Mucosa of stomach (tissue), 1 donor: Measurements from ENCODE around the gene VPS8.
A peak's percentile ranks its signal among the peaks of the same experiment; 100 is the strongest.

Source experiments
- H3K27me3 ChIP-seq: one replicate; pipeline ENCODE4 v1.7.0; 2013; ENCODE audit warnings: mild to moderate bottlenecking, low read length; ENCODE audit not compliant: control insufficient read depth, insufficient read depth
- H3K36me3 ChIP-seq: one replicate; pipeline ENCODE4 v1.7.0; 2013; ENCODE audit warnings: low read length; ENCODE audit not compliant: control insufficient read depth, insufficient read depth
- H3K4me1 ChIP-seq: one replicate; pipeline ENCODE4 v1.7.0; 2013; ENCODE audit warnings: mild to moderate bottlenecking, low read length; ENCODE audit not compliant: control insufficient read depth, insufficient read depth
- H3K4me3 ChIP-seq: one replicate; pipeline ENCODE4 v1.7.0; 2013; ENCODE audit warnings: low read length
- H3K9ac ChIP-seq: one replicate; pipeline ENCODE4 v1.7.0; 2013; ENCODE audit warnings: mild to moderate bottlenecking, low read length, moderate library complexity
- H3K9me3 ChIP-seq: one replicate; pipeline ENCODE4 v1.7.0; 2013; ENCODE audit warnings: mild to moderate bottlenecking, low read length, moderate library complexity; ENCODE audit not compliant: control insufficient read depth
- donor health status: Pancreatic carcinoma.

VPS8 gene, protein sequence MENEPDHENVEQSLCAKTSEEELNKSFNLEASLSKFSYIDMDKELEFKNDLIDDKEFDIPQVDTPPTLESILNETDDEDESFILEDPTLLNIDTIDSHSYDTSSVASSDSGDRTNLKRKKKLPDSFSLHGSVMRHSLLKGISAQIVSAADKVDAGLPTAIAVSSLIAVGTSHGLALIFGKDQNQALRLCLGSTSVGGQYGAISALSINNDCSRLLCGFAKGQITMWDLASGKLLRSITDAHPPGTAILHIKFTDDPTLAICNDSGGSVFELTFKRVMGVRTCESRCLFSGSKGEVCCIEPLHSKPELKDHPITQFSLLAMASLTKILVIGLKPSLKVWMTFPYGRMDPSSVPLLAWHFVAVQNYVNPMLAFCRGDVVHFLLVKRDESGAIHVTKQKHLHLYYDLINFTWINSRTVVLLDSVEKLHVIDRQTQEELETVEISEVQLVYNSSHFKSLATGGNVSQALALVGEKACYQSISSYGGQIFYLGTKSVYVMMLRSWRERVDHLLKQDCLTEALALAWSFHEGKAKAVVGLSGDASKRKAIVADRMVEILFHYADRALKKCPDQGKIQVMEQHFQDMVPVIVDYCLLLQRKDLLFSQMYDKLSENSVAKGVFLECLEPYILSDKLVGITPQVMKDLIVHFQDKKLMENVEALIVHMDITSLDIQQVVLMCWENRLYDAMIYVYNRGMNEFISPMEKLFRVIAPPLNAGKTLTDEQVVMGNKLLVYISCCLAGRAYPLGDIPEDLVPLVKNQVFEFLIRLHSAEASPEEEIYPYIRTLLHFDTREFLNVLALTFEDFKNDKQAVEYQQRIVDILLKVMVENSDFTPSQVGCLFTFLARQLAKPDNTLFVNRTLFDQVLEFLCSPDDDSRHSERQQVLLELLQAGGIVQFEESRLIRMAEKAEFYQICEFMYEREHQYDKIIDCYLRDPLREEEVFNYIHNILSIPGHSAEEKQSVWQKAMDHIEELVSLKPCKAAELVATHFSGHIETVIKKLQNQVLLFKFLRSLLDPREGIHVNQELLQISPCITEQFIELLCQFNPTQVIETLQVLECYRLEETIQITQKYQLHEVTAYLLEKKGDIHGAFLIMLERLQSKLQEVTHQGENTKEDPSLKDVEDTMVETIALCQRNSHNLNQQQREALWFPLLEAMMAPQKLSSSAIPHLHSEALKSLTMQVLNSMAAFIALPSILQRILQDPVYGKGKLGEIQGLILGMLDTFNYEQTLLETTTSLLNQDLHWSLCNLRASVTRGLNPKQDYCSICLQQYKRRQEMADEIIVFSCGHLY (N-terminal part only)

GRCh38 chr3:184811999-184812661, at the start of gene VPS8:
VPS8 (plus strand) TSS chr3:184812166; CDS start chr3:184824633, 12,467 bp downstream.
- Histone ChIP-seq H3K9ac (peak within 1 kb of the TSS; percentile 88), H3K4me3 (peak within 1 kb of the TSS; percentile 88), H3K4me1 (peaks cover 7% of the 10 kb centered on the region), H3K9me3 (no peaks in the 10 kb centered on the region), H3K27me3 (no peaks in the 10 kb centered on the region), H3K36me3 (no peaks in the 10 kb centered on the region)

DNA sequence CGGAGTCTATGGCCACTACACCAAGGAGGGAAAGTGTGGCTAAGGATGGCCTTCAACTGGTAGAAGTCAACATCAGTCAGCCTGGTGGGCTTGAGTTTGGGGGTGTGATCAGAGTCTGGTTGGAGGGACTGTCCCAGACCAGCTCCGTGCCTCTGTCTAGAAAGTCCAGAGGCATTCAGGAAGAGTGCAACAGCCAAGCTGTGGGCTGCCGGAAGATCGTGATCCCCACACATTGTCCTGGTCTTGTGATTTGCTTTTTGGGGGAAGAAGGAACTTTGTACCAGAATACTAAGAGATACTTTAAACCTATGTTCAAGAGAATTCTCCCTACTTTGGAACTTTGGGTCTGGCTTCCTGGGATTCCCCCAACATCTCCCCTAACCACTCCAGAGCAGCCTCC, 47.8 kb upstream of the VPS8 start:
- Histone ChIP-seq H3K4me1 (peaks cover 23% of the 10 kb centered on the region), H3K4me3 (no peak overlapping the region)

DNA sequence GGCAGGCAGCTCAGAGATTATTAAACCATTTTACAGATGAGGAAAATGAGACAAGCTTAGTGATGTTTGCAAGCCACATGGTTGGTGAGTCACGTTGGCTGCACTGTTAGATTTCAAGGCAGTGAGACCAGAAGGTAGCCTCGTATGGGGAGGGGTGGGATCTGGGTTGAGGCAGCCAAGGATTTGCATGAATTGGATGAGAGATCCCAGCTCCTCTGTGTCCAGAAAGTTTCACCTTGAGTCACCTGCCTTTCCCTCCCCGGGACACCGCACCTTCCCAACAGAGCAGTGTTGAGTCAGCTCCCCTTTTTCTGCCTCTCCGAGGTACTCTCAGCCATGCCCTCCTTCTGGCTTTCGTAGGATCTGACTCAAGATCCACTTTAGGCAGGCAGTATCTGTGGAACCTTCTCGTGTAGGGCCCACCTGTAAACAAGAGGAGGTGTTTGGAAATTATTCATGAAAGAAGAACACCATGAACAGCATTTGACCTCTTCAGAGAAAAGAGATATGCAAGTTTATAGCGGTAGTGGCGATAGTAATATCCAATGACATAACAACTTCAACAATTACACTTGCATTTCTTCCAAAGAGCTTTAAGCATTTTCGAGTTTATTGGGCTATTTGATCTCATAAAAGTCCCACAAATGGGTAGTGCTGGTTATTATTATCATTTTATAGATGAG, 46.8 kb upstream of the VPS8 start:
- Histone ChIP-seq H3K27me3 (no peaks in the 10 kb centered on the region), H3K9ac (no peak overlapping the region), H3K4me3 (no peak overlapping the region), H3K36me3 (no peaks in the 10 kb centered on the region), H3K4me1 (peaks cover 22% of the 10 kb centered on the region), H3K9me3 (no peaks in the 10 kb centered on the region)

More for the DNA sequence above, 47.8 kb upstream of the VPS8 start:
- no peaks in the 10 kb centered on the region for H3K27me3 ChIP-seq
- no peaks in the 10 kb centered on the region for H3K36me3 ChIP-seq
- H3K9me3 ChIP-seq, result no peaks in the 10 kb centered on the region
- H3K9ac ChIP-seq, result no peak overlapping the region

GRCh38 chr3:184765730-184766074, 46.3 kb upstream of the VPS8 start:
- Histone ChIP-seq H3K4me1 (peaks cover 17% of the 10 kb centered on the region), H3K9me3 (no peaks in the 10 kb centered on the region), H3K36me3 (no peaks in the 10 kb centered on the region), H3K4me3 (no peak overlapping the region), H3K27me3 (no peaks in the 10 kb centered on the region), H3K9ac (no peak overlapping the region)

GRCh38 chr3:184766555-184767261, 45.3 kb upstream of the VPS8 start:
- H3K4me3 ChIP-seq, result no peak overlapping the region
- peaks cover 7% of the 10 kb centered on the region for H3K4me1 ChIP-seq
- H3K36me3 ChIP-seq, result no peaks in the 10 kb centered on the region
- no peaks in the 10 kb centered on the region for H3K27me3 ChIP-seq
- no peaks in the 10 kb centered on the region for H3K9me3 ChIP-seq
- no peak overlapping the region for H3K9ac ChIP-seq

- Histone ChIP-seq H3K36me3 (no peaks in the 10 kb centered on the region), H3K4me1 (peaks cover under 1% of the 10 kb centered on the region), H3K4me3 (no peak overlapping the region), H3K9ac (no peak overlapping the region), H3K9me3 (no peaks in the 10 kb centered on the region), H3K27me3 (no peaks in the 10 kb centered on the region)
Observed at GRCh38 chr3:184767377-184767776, 44.6 kb upstream of the VPS8 start.

- Histone ChIP-seq H3K9me3 (no peaks in the 10 kb centered on the region), H3K4me1 (no peaks in the 10 kb centered on the region), H3K27me3 (no peaks in the 10 kb centered on the region), H3K4me3 (no peak overlapping the region), H3K36me3 (no peaks in the 10 kb centered on the region), H3K9ac (no peak overlapping the region)
Observed at GRCh38 chr3:184769382-184770170, 42.4 kb upstream of the VPS8 start.

- Histone ChIP-seq H3K9ac (no peak overlapping the region), H3K9me3 (no peaks in the 10 kb centered on the region), H3K4me3 (no peak overlapping the region), H3K36me3 (no peaks in the 10 kb centered on the region), H3K4me1 (no peaks in the 10 kb centered on the region), H3K27me3 (no peaks in the 10 kb centered on the region)
Observed at GRCh38 chr3:184770541-184770940, 41.4 kb upstream of the VPS8 start.

GRCh38 chr3:184771301-184772127, 40.5 kb upstream of the VPS8 start:
- no peak overlapping the region for H3K9ac ChIP-seq
- H3K27me3 ChIP-seq, result no peaks in the 10 kb centered on the region
- no peaks in the 10 kb centered on the region for H3K9me3 ChIP-seq
- H3K4me1 ChIP-seq, result peaks cover under 1% of the 10 kb centered on the region
- no peak overlapping the region for H3K4me3 ChIP-seq
- H3K36me3 ChIP-seq, result no peaks in the 10 kb centered on the region
